ENCODE results near the gene CNTN5. TPM values are rescaled to one million over a fixed set of nuclear protein-coding genes. Genes with fewer than 3 reads are reported as not detected.

CNTN5 gene
- total RNA-seq, 3 donors from 2014 or later (not counting 1 experiment from before 2014, with no cell fraction given) = not detected

GRCh38 chr11:100316952-100317351 is 1296.2 kb downstream of the CNTN5 start:
- Mint-ChIP-seq H3K4me3 (no peak overlapping the region), H3K9me3 (peaks cover 9 to 23% of the 10 kb centered on the region in 2 donors), H3K27ac (no peak overlapping the region), H3K27me3 (ENCODE audit: low read depth in 2 of 2) (no peaks in the 10 kb centered on the region), H3K36me3 (no peaks in the 10 kb centered on the region), H3K4me1 (no peaks in the 10 kb centered on the region)
- Histone ChIP-seq H3K36me3 (ENCODE audit: control insufficient read depth, insufficient read depth, low read length) (no peaks in the 10 kb centered on the region), H3K4me3 (ENCODE audit: low read length) (no peak overlapping the region), H3K27ac (ENCODE audit: low read length) (no peak overlapping the region), H3K4me1 (ENCODE audit: control insufficient read depth, insufficient read depth, low read length) (no peaks in the 10 kb centered on the region), H3K9me3 (ENCODE audit: control insufficient read depth, insufficient read depth, low read length) (no peaks in the 10 kb centered on the region), H3K27me3 (ENCODE audit: control insufficient read depth, insufficient read depth, low read length) (no peaks in the 10 kb centered on the region)
- intact Hi-C loops (cut with micrococcal nuclease) = no loop called here
- ATAC-seq (no peak), DNase-seq (no peak)
- WGBS (ENCODE audit: insufficient coverage) = 55% methylated on average over 3 of the region's 3 CpGs
- TF ChIP-seq CTCF (IDR thresholded peaks at IDR 0.05) = no peak

GRCh38 chr11:100319691-100320090 is 1298.9 kb downstream of the CNTN5 start:
- H3K4me3 ChIP-seq (ENCODE audit: low read length) = no peak overlapping the region
- H3K27me3 ChIP-seq (ENCODE audit: control insufficient read depth, insufficient read depth, low read length) = no peaks in the 10 kb centered on the region
- ATAC-seq = no peak

GRCh38 chr11:100328626-100329340 is 1308.0 kb downstream of the CNTN5 start:
- intact Hi-C loops (cut with micrococcal nuclease) = no loop called here
- H3K4me1 Mint-ChIP-seq = no peaks in the 10 kb centered on the region
- H3K27ac ChIP-seq (ENCODE audit: low read length) = no peak overlapping the region
- ATAC-seq (no peak), DNase-seq (no peak)
- no peaks in the 10 kb centered on the region for H3K27me3 Mint-ChIP-seq (ENCODE audit: low read depth in 2 of 2)
- no peak overlapping the region for H3K4me3 ChIP-seq (ENCODE audit: low read length)
- H3K9me3 Mint-ChIP-seq = peaks cover 13 to 35% of the 10 kb centered on the region in 2 donors
- no peak for TF ChIP-seq CTCF (IDR thresholded peaks at IDR 0.05)
- no peak overlapping the region for H3K4me3 Mint-ChIP-seq
- peaks cover 10% of the 10 kb centered on the region for H3K9me3 ChIP-seq (ENCODE audit: control insufficient read depth, insufficient read depth, low read length)
- 92% methylated on average over 4 of the region's 4 CpGs for WGBS (ENCODE audit: insufficient coverage)
- no peaks in the 10 kb centered on the region for H3K27me3 ChIP-seq (ENCODE audit: control insufficient read depth, insufficient read depth, low read length)
- H3K4me1 ChIP-seq (ENCODE audit: control insufficient read depth, insufficient read depth, low read length) = no peaks in the 10 kb centered on the region
- H3K36me3 Mint-ChIP-seq = peaks cover 2% of the 10 kb centered on the region
- H3K27ac Mint-ChIP-seq = no peak overlapping the region
- no peaks in the 10 kb centered on the region for H3K36me3 ChIP-seq (ENCODE audit: control insufficient read depth, insufficient read depth, low read length)

More at GRCh38 chr11:100319691-100320090, 1298.9 kb downstream of the CNTN5 start:
- H3K4me3 Mint-ChIP-seq = no peak overlapping the region
- TF ChIP-seq CTCF (IDR thresholded peaks at IDR 0.05) = no peak
- H3K9me3 ChIP-seq (ENCODE audit: control insufficient read depth, insufficient read depth, low read length) = no peaks in the 10 kb centered on the region
- no peaks in the 10 kb centered on the region for H3K27me3 Mint-ChIP-seq (ENCODE audit: low read depth in 2 of 2)
- H3K9me3 Mint-ChIP-seq = peaks cover 3 to 15% of the 10 kb centered on the region in 2 donors
- H3K27ac ChIP-seq (ENCODE audit: low read length) = no peak overlapping the region
- WGBS (ENCODE audit: insufficient coverage) = no CpG with 5 or more reads among the region's 3 CpGs
- H3K36me3 ChIP-seq (ENCODE audit: control insufficient read depth, insufficient read depth, low read length) = no peaks in the 10 kb centered on the region
- intact Hi-C loops (cut with micrococcal nuclease) = no loop called here
- H3K27ac Mint-ChIP-seq = no peak overlapping the region
- no peak for DNase-seq
- H3K4me1 ChIP-seq (ENCODE audit: control insufficient read depth, insufficient read depth, low read length) = no peaks in the 10 kb centered on the region
- peaks cover 7% of the 10 kb centered on the region for H3K36me3 Mint-ChIP-seq
- no peaks in the 10 kb centered on the region for H3K4me1 Mint-ChIP-seq

- H3K27me3 ChIP-seq (ENCODE audit: control insufficient read depth, insufficient read depth, low read length) = no peaks in the 10 kb centered on the region
- no peaks in the 10 kb centered on the region for H3K4me1 Mint-ChIP-seq
- H3K27ac ChIP-seq (ENCODE audit: low read length) = no peak overlapping the region
- H3K36me3 Mint-ChIP-seq = no peaks in the 10 kb centered on the region
- no peak overlapping the region for H3K4me3 Mint-ChIP-seq
- no peak for ATAC-seq
- no peaks in the 10 kb centered on the region for H3K27me3 Mint-ChIP-seq (ENCODE audit: low read depth in 2 of 2)
- TF ChIP-seq CTCF (IDR thresholded peaks at IDR 0.05) = no peak
- DNase-seq = no peak
- H3K9me3 Mint-ChIP-seq = peaks cover 18 to 40% of the 10 kb centered on the region in 2 donors
- intact Hi-C loops (cut with micrococcal nuclease) = no loop called here
- H3K9me3 ChIP-seq (ENCODE audit: control insufficient read depth, insufficient read depth, low read length) = peaks cover 10% of the 10 kb centered on the region
- no peak overlapping the region for H3K4me3 ChIP-seq (ENCODE audit: low read length)
- H3K4me1 ChIP-seq (ENCODE audit: control insufficient read depth, insufficient read depth, low read length) = no peaks in the 10 kb centered on the region
- no peak overlapping the region for H3K27ac Mint-ChIP-seq
- no peaks in the 10 kb centered on the region for H3K36me3 ChIP-seq (ENCODE audit: control insufficient read depth, insufficient read depth, low read length)
Observed at GRCh38 chr11:100329352-100329751, 1308.6 kb downstream of the CNTN5 start.
